Measurements from ENCODE around the gene PPP1R2.

GRCh38 chr3:195542698-195543499 is at the start of gene PPP1R2:
- TF ChIP-seq, protein P1, sequence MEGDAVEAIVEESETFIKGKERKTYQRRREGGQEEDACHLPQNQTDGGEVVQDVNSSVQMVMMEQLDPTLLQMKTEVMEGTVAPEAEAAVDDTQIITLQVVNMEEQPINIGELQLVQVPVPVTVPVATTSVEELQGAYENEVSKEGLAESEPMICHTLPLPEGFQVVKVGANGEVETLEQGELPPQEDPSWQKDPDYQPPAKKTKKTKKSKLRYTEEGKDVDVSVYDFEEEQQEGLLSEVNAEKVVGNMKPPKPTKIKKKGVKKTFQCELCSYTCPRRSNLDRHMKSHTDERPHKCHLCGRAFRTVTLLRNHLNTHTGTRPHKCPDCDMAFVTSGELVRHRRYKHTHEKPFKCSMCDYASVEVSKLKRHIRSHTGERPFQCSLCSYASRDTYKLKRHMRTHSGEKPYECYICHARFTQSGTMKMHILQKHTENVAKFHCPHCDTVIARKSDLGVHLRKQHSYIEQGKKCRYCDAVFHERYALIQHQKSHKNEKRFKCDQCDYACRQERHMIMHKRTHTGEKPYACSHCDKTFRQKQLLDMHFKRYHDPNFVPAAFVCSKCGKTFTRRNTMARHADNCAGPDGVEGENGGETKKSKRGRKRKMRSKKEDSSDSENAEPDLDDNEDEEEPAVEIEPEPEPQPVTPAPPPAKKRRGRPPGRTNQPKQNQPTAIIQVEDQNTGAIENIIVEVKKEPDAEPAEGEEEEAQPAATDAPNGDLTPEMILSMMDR (IDR thresholded peaks at IDR 0.05; ENCODE audit: low read length), result no peak
- TF ChIP-seq EZH2 (optimal IDR thresholded peaks at IDR 0.05; ENCODE audit: low read depth, low read length) (no peak), EZH2phosphoT487 (IDR thresholded peaks at IDR 0.05; ENCODE audit: low read length) (no peak)

Measured in MM.1S (cell line).